ENCODE measurements around the gene TRAF4. TPM values are rescaled to one million over a fixed set of nuclear protein-coding genes. Genes with fewer than 3 reads are reported as not detected.

The TRAF4 gene
- total and polyA plus RNA-seq, 2 donors (not counting 3 experiments of a cell fraction or from before 2014, with no cell fraction given) = 79.5 to 83.9 TPM

DNA sequence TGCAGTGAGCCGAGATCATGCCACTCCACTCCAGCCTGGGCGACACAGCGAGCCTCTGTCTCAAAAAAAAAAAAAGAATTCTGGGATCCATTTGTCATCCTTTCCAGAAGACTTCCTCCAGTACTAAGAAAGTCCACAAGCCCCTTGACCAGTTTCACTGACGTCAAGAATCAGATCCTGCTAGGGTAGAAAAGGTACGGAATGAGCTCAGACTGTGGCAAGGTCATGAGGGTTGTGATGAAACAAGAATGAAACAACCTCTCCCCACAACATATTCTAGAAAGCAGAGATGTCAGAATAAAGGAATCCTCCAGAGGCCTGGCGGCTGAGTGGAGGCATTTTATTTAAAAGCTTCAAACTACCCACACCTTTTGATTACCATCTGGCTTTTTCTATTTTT lies 29.9 kb downstream of the TRAF4 start:
- CTCF ChIA-PET = interaction anchor here (1.1 to 3.6 kb wide), 8 partner anchors 8 to 105 kb away, joined by 3 to 53 read pairs (median 6); partner anchors contain the start of gene FAM222B
- no peaks in the 10 kb centered on the region for H3K9me1 ChIP-seq (replicated peaks; ENCODE audit: control insufficient read depth, extremely low read depth, insufficient read depth, low read length)
- POLR2A ChIA-PET = no interaction called here
- H3K9me3 ChIP-seq (replicated peaks; ENCODE audit: control insufficient read depth, insufficient read depth, low read length) = no peaks in the 10 kb centered on the region
- no TSS peak for BruUV-seq (replicated peaks)
- FAIRE-seq = no peak
- no peak overlapping the region for H3K4me3 ChIP-seq (replicated peaks in 1 of 3; ENCODE audit: insufficient read depth in 1 of 3, low read depth in 1 of 3, low read length in 3 of 3)
- no peaks in the 10 kb centered on the region for H4K20me1 ChIP-seq (replicated peaks; ENCODE audit: control insufficient read depth, extremely low read depth, insufficient read depth, low read length)
- peaks cover 46% of the 10 kb centered on the region for H3K79me2 ChIP-seq (ENCODE audit: control insufficient read depth, insufficient read depth, low read length)
- no peak overlapping the region for H3K27ac ChIP-seq (ENCODE audit: insufficient read depth, low read depth, low read length)
- TF ChIP-seq JUN (IDR thresholded peaks at IDR 0.05; ENCODE audit: borderline replicate concordance, insufficient read depth, insufficient read length, low read depth) (no peak), GATA2 (IDR thresholded peaks at IDR 0.05; ENCODE audit: insufficient read depth, insufficient read length, low read depth, low read length) (no peak), FOS (IDR thresholded peaks at IDR 0.05; ENCODE audit: borderline replicate concordance, insufficient read depth, low read length) (no peak), POLR2AphosphoS5 (IDR thresholded peaks at IDR 0.05; ENCODE audit: insufficient read depth, low read depth, low read length) (no peak), MYC (IDR thresholded peaks at IDR 0.05; ENCODE audit: low read depth, low read length) (no peak), EZH2 (IDR thresholded peaks at IDR 0.05; ENCODE audit: borderline replicate concordance, low read depth, low read length, severe bottlenecking) (no peak), POLR2A (IDR thresholded peaks at IDR 0.05; ENCODE audit: low read depth, low read length) (no peak)
- TF ChIP-seq, protein P1, sequence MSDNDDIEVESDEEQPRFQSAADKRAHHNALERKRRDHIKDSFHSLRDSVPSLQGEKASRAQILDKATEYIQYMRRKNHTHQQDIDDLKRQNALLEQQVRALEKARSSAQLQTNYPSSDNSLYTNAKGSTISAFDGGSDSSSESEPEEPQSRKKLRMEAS (IDR thresholded peaks at IDR 0.05; ENCODE audit: insufficient read depth, insufficient read length) = no peak
- TF ChIP-seq, protein P2, sequence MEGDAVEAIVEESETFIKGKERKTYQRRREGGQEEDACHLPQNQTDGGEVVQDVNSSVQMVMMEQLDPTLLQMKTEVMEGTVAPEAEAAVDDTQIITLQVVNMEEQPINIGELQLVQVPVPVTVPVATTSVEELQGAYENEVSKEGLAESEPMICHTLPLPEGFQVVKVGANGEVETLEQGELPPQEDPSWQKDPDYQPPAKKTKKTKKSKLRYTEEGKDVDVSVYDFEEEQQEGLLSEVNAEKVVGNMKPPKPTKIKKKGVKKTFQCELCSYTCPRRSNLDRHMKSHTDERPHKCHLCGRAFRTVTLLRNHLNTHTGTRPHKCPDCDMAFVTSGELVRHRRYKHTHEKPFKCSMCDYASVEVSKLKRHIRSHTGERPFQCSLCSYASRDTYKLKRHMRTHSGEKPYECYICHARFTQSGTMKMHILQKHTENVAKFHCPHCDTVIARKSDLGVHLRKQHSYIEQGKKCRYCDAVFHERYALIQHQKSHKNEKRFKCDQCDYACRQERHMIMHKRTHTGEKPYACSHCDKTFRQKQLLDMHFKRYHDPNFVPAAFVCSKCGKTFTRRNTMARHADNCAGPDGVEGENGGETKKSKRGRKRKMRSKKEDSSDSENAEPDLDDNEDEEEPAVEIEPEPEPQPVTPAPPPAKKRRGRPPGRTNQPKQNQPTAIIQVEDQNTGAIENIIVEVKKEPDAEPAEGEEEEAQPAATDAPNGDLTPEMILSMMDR (IDR thresholded peaks at IDR 0.05; ENCODE audit: extremely low read depth in 1 of 2, insufficient read depth in 1 of 2, low read depth in 1 of 2, low read length in 2 of 2) = no peak
- H3K36me3 ChIP-seq (ENCODE audit: control insufficient read depth in 2 of 2, extremely low read depth in 1 of 2, insufficient read depth in 2 of 2, low read length in 2 of 2) = no peaks in the 10 kb centered on the region
- H3K9ac ChIP-seq (replicated peaks; ENCODE audit: extremely low read depth, insufficient read depth, low read length) = no peak overlapping the region
- H3K4me1 ChIP-seq (ENCODE audit: control insufficient read depth, extremely low read depth, insufficient read depth, low read length) = peaks cover 4% of the 10 kb centered on the region
- no peak overlapping the region for H2AFZ ChIP-seq (ENCODE audit: low read depth, low read length)
- no peak overlapping the region for H3K4me2 ChIP-seq (ENCODE audit: insufficient read depth, low read length)
- intact Hi-C loops (cut with micrococcal nuclease) (no loop called here), dilution Hi-C loops (cut with MboI; ENCODE audit: extremely low pct_ligation_motif_present, low sequenced_read_pairs) (no loop called here)
- no peak for DNase-seq (ENCODE audit: low read depth, low spot score)
- no peaks in the 10 kb centered on the region for H3K27me3 ChIP-seq (ENCODE audit: control insufficient read depth in 2 of 2, insufficient read depth in 2 of 2, low read length in 2 of 2)

All from endothelial cell of umbilical vein (primary cell).